Measurements from ENCODE around the gene FKBP8.

The FKBP8 gene

GRCh38 chr19:18496980-18497256, 46.5 kb downstream of the FKBP8 start:
- DNase-seq (ENCODE audit: low spot score) = no peak
- TF ChIP-seq CTCF (IDR thresholded peaks at IDR 0.05; ENCODE audit: extremely low read depth, missing control alignments) = no peak

GRCh38 chr19:18496167-18496979, 47.0 kb downstream of the FKBP8 start:
- peak; percentile 54 for DNase-seq (ENCODE audit: low spot score)
- no peak for TF ChIP-seq CTCF (IDR thresholded peaks at IDR 0.05; ENCODE audit: extremely low read depth, missing control alignments)

GRCh38 chr19:18495204-18495911, 48.0 kb downstream of the FKBP8 start:
- TF ChIP-seq CTCF (IDR thresholded peaks at IDR 0.05; ENCODE audit: extremely low read depth, missing control alignments) = no peak
- DNase-seq (ENCODE audit: low spot score) = no peak

- no peak for TF ChIP-seq CTCF (IDR thresholded peaks at IDR 0.05; ENCODE audit: extremely low read depth, missing control alignments)
- DNase-seq (ENCODE audit: low spot score) = no peak
Measured at GRCh38 chr19:18494267-18494607, 49.1 kb downstream of the FKBP8 start.

GRCh38 chr19:18493440-18494266, 49.7 kb downstream of the FKBP8 start:
- no peak for DNase-seq (ENCODE audit: low spot score)
- no peak for TF ChIP-seq CTCF (IDR thresholded peaks at IDR 0.05; ENCODE audit: extremely low read depth, missing control alignments)

- DNase-seq (ENCODE audit: low spot score) = no peak
- TF ChIP-seq CTCF (IDR thresholded peaks at IDR 0.05; ENCODE audit: extremely low read depth, missing control alignments) = no peak
Measured at GRCh38 chr19:18491995-18492953, 51.1 kb downstream of the FKBP8 start.
